GM23248 (cell line): ENCODE measurements around the gene ADRA1B.

ENCODE experiments used
- EZH2 ChIP-seq: fragments of 200-600 bp; sonication (generic); IDR thresholded peaks from 2 replicates; pipeline ENCODE4 v1.6.1; 2018; ENCODE audit warnings: antibody characterized with exemption, mild to moderate bottlenecking; ENCODE audit not compliant: insufficient read depth, poor library complexity, severe bottlenecking
- EZH2phosphoT487 ChIP-seq: fragments of 200-600 bp; sonication (generic); IDR thresholded peaks from 2 replicates; pipeline ENCODE4 v1.6.1; 2018; ENCODE audit warnings: antibody characterized with exemption, moderate library complexity, mild to moderate bottlenecking, low read depth; ENCODE audit not compliant: insufficient read depth

GRCh38 chr5:159990506-159990905, 74.2 kb downstream of the ADRA1B start:
- no peak for TF ChIP-seq EZH2
- TF ChIP-seq EZH2phosphoT487 = no peak
